OCI-LY7 (cell line): ENCODE data around the gene INO80D.

Experiments used
- CTCF ChIP-seq: fragments of 200-600 bp; sonication (generic); conservative IDR thresholded peaks from 2 replicates; pipeline ENCODE4 v1.5.1; 2014; ENCODE audit warnings: mild to moderate bottlenecking, antibody characterized with exemption, low read length, moderate library complexity, mixed read lengths
- EZH2phosphoT487 ChIP-seq: fragments of 200-600 bp; sonication (generic); IDR thresholded peaks from 2 replicates; pipeline ENCODE4 v1.6.1; 2018; ENCODE audit warnings: low read depth, borderline replicate concordance, mild to moderate bottlenecking, mixed run types, antibody characterized with exemption, low read length, moderate library complexity, mixed read lengths

GRCh38 chr2:206062724-206063123, 23.2 kb downstream of the INO80D start:
- TF ChIP-seq EZH2phosphoT487 = no peak
- no peak for TF ChIP-seq CTCF
